Heart right ventricle (tissue), 16 donors: ENCODE results near the gene SLC35B2. TPM values are rescaled to one million over a fixed set of nuclear protein-coding genes. Genes with fewer than 3 reads are reported as not detected.

Experiments
- ATAC-seq, 8 donors: fragments of 200-7000 bp; cut with Tn5 transposase; one replicate each; pipeline ENCODE4 v1.9.1; 2020; ENCODE audit warnings: mild to moderate bottlenecking in 8 of 8, moderate library complexity in 8 of 8, moderate number of reproducible peaks in 1 of 8
- DNase-seq, 2 donors: peaks; one replicate each; pipeline ENCODE4 v3.0.0-alpha.2; 2020
- H3K27ac ChIP-seq, 10 donors: fragments of 200-600 bp; sonication (generic) in 2 of 10; one replicate each; pipeline versions ENCODE4 v1.5.0 to v1.8.0; 2020 to 2022; ENCODE audit warnings: mild to moderate bottlenecking in 3 of 10
- H3K27me3 ChIP-seq, 7 donors: fragments of 200-600 bp; one replicate each; pipeline ENCODE4 v1.8.0; 2021 to 2022; ENCODE audit warnings: mild to moderate bottlenecking in 2 of 7
- H3K36me3 ChIP-seq, 9 donors: fragments of 200-600 bp; sonication (generic) in 1 of 9; one replicate each; pipeline versions ENCODE4 v1.5.0 to v1.8.0; 2020 to 2022; ENCODE audit warnings: mild to moderate bottlenecking in 2 of 9
- H3K4me1 ChIP-seq, 9 donors: fragments of 200-600 bp; sonication (generic) in 1 of 9; one replicate each; pipeline versions ENCODE4 v1.5.0 to v1.8.0; 2020 to 2022; ENCODE audit warnings: mild to moderate bottlenecking in 4 of 9
- H3K4me3 ChIP-seq, 10 donors: fragments of 200-600 bp; sonication (generic) in 2 of 10; one replicate each; pipeline versions ENCODE4 v1.5.0 to v1.8.0; 2020 to 2022; ENCODE audit warnings: mild to moderate bottlenecking in 7 of 10, moderate library complexity in 2 of 10
- H3K9me3 ChIP-seq, 11 donors: fragments of 200-600 bp in 10 of 11; sonication (generic) in 2 of 11; one replicate each; pipeline versions ENCODE4 v1.5.0 to v1.8.0; 2013 to 2022; ENCODE audit warnings: mild to moderate bottlenecking in 2 of 11, control low read depth in 1 of 11, moderate library complexity in 1 of 11
- CTCF ChIP-seq, 9 donors: fragments of 200-600 bp; sonication (generic) in 2 of 9; IDR thresholded peaks; one replicate each; pipeline versions ENCODE4 v1.5.0 to v1.8.0; 2021 to 2022; ENCODE audit warnings: antibody characterized with exemption in 9 of 9, mild to moderate bottlenecking in 5 of 9, moderate library complexity in 1 of 9
- WGBS, 2 donors: extraction: QIAGEN DNeasy Blood & Tissue Kit; methylation state at CpG; one replicate each; pipeline ENCODE4 v1.1.7; 2013; ENCODE audit warnings: inconsistent platforms in 1 of 2; 5-methylcytosine and 5-hydroxymethylcytosine counted together
- intact Hi-C, 10 donors: fragments of 100-400 bp; cut with DNase I; formaldehyde crosslinking; loops; one replicate each; pipeline versions ENCODE4 v1.11.1 to v1.14.2; 2022
- polyA plus RNA-seq, 2 donors: library from polyadenylated mRNA; stranded (reverse); fragments of 200-250 nt; gene quantifications; one replicate each; pipeline ENCODE4 v1.2.3, GENCODE V29; 2013
- total RNA-seq, 10 donors: library from RNA; stranded (reverse); fragmentation: NEBNext Ultra II Directional in 3 of 10; extraction: Animal tissue kit (Norgen Biotek cat#: 25700) in 3 of 10; gene quantifications; one replicate each; pipeline versions ENCODE4 v1.2.1 to v1.2.4, GENCODE V29; 2021 to 2023
- donor health status: Arrhythmogenic right ventricular cardiomyopathy.
- donor health status: ischemic (EF 13 %, LVEDD 7.1; RV severe dilation, severe dysfunction).
- donor health status: healthy with polysubstance abuse.
- donor health status: DM: no; HTN: yes; CAD: no.
- donor health status: DM: no; HTN: no; CAD: no.
- donor health status: ischemic (EF 25% LVEDD 6.9; RV normal size, moderate dysfunction).
- donor health status: ischemic (EF 25% LVEDD 5.7; RV mildly dilated, moderate dysfunction).
- donor health status: healthy.
- donor health status: DM: yes; HTN: yes; CAD: no.
- donor health status: Ischemic cardiomyopathy.
- donor health status: ischemic (EF 35%, LVEDD 5.7; RV mildly dilated, moderate dysfunction).
- donor health status: nonischemic (EF 11% LVEDD 7.7; RV severe dilation, severe dysfunction).
- donor health status: DM: yes; HTN: yes; CAD: no.
- donor health status: PGD.
- donor health status: ischemic (EF 29% LVEDD 5.4; RV normal size, mild dysfunction).
- donor health status: nonischemic (EF 23%, LVEDD 6.1; RV moderate dilation, normal function).

The SLC35B2 gene
- total and polyA plus RNA-seq, 12 donors, result 9.1 to 29.8 (median 23.7) TPM

GRCh38 chr6:44257753-44258324 is 511 bp upstream of the SLC35B2 start:
- intact Hi-C loops, result loop anchor here in 4 of 10 donors (2.0 to 10.0 kb wide), 4 partner anchors 37 to 163 kb away; no protein-coding TSS in a partner anchor
- WGBS, 2 donors, result 26 to 28% methylated on average over 15 of the region's 15 CpGs

GRCh38 chr6:44256775-44257024 is 628 bp downstream of the SLC35B2 start:
- Histone ChIP-seq H3K27ac (peak overlapping the region; percentile 87 to 98 (median 96)), H3K4me1 (peaks cover 12 to 58% (median 22%) of the 10 kb centered on the region in 9 donors), H3K36me3 (peaks cover 0 to 75% (median 35%) of the 10 kb centered on the region in 9 donors), H3K9me3 (no peaks in the 10 kb centered on the region), H3K4me3 (peak overlapping the region; percentile 80 to 100 (median 98)), H3K27me3 (no peaks in the 10 kb centered on the region)
- no peak for DNase-seq
- peak in 1 of 8 donors; percentile 68 for ATAC-seq
- TF ChIP-seq CTCF (IDR thresholded peaks at IDR 0.05), result no peak
- intact Hi-C loops, result loop anchor here in 4 of 10 donors (1.0 to 10.0 kb wide), 5 partner anchors 22 to 162 kb away; no protein-coding TSS in a partner anchor
- WGBS, 2 donors, result 2% methylated on average over 10 to 12 of the region's 12 CpGs

More at GRCh38 chr6:44257753-44258324, 511 bp upstream of the SLC35B2 start:
- H3K27ac ChIP-seq, result peak overlapping the region; percentile 87 to 98 (median 96)
- DNase-seq (no peak), ATAC-seq (peak in 2 of 8 donors; percentile 1 to 2)
- no peaks in the 10 kb centered on the region for H3K9me3 ChIP-seq
- H3K4me3 ChIP-seq, result peak overlapping the region in 9 of 10 donors; percentile 95 to 100 (median 98)
- peaks cover 16 to 60% (median 28%) of the 10 kb centered on the region in 9 donors for H3K4me1 ChIP-seq
- no peaks in the 10 kb centered on the region for H3K27me3 ChIP-seq
- H3K36me3 ChIP-seq, result peaks cover 0 to 75% (median 24%) of the 10 kb centered on the region in 9 donors
- TF ChIP-seq CTCF (IDR thresholded peaks at IDR 0.05), result peak in 3 of 9 donors; percentile 2 to 22 (median 10)

GRCh38 chr6:44255871-44256774 is 1.2 kb downstream of the SLC35B2 start:
- Histone ChIP-seq H3K9me3 (no peaks in the 10 kb centered on the region), H3K4me3 (peak overlapping the region; percentile 80 to 100 (median 98)), H3K27me3 (no peaks in the 10 kb centered on the region), H3K36me3 (peaks cover 3 to 75% (median 41%) of the 10 kb centered on the region in 9 donors), H3K4me1 (peaks cover 12 to 61% (median 24%) of the 10 kb centered on the region in 9 donors), H3K27ac (peak overlapping the region; percentile 87 to 98 (median 96))
- WGBS, 2 donors, result 32% methylated on average over 15 of the region's 15 CpGs
- intact Hi-C loops, result loop anchor here in 4 of 10 donors (1.0 to 10.0 kb wide), 5 partner anchors 22 to 161 kb away; no protein-coding TSS in a partner anchor
- no peak for TF ChIP-seq CTCF (IDR thresholded peaks at IDR 0.05)
- DNase-seq (no peak), ATAC-seq (peak in 6 of 8 donors; percentile 1 to 9 (median 4))

- peaks cover 6 to 79% (median 49%) of the 10 kb centered on the region in 9 donors for H3K36me3 ChIP-seq
- no peaks in the 10 kb centered on the region for H3K9me3 ChIP-seq
- DNase-seq (no peak), ATAC-seq (peak in 1 of 8 donors; percentile 5)
- intact Hi-C loops, result loop anchor here in 4 of 10 donors (5.0 to 10.0 kb wide), 3 partner anchors 83 to 160 kb away; no protein-coding TSS in a partner anchor
- no peak overlapping the region for H3K4me3 ChIP-seq
- H3K27me3 ChIP-seq, result no peaks in the 10 kb centered on the region
- peaks cover 12 to 70% (median 33%) of the 10 kb centered on the region in 9 donors for H3K4me1 ChIP-seq
- 63 to 66% methylated on average over 16 of the region's 16 CpGs for WGBS, 2 donors
- peak overlapping the region in 2 of 10 donors; percentile 95 to 98 for H3K27ac ChIP-seq
- no peak for TF ChIP-seq CTCF (IDR thresholded peaks at IDR 0.05)
These were observed 2.1 kb downstream of the SLC35B2 start for GRCh38 chr6:44255105-44255808.
